Right renal cortex interstitium (tissue), 3 donors: ENCODE results near the gene RGPD8. TPM values are rescaled to one million over a fixed set of nuclear protein-coding genes. Genes with fewer than 3 reads are reported as not detected.
"Not testable (repeated sequence)": the region's sequence is repeated elsewhere in the genome, so short reads cannot be mapped to it uniquely, and the experiment has no call there.

Experiments
- DNase-seq, 3 donors: peaks; one replicate each; pipeline ENCODE4 v3.0.0-alpha.2; 2013; ENCODE audit warnings: low read depth in 3 of 3, low spot score in 2 of 3
- polyA plus RNA-seq, 3 donors: library from polyadenylated mRNA; unstranded; fragments of 120-200 nt; gene quantifications; one replicate each; pipeline ENCODE4 v1.2.1, GENCODE V29; 2013; ENCODE audit not compliant: insufficient read length in 3 of 3

The RGPD8 gene
- polyA plus RNA-seq, 3 donors: 1.9 to 4.0 (median 2.5) TPM

GRCh38 chr2:112435716-112436431 lies 2.4 kb upstream of the RGPD8 start:
- DNase-seq: not testable (repeated sequence)

- DNase-seq: not testable (repeated sequence)
Observed at GRCh38 chr2:112434890-112435715, 1.7 kb upstream of the RGPD8 start.

- no peak for DNase-seq
Observed at GRCh38 chr2:112433932-112434730, 686 bp upstream of the RGPD8 start.

GRCh38 chr2:112432735-112433479 lies 538 bp downstream of the RGPD8 start:
- not testable (repeated sequence) for DNase-seq

GRCh38 chr2:112432390-112432734 lies 1.1 kb downstream of the RGPD8 start:
- DNase-seq: not testable (repeated sequence)

GRCh38 chr2:112431587-112432295 lies 1.7 kb downstream of the RGPD8 start:
- not testable (repeated sequence) for DNase-seq

- not testable (repeated sequence) for DNase-seq
Observed at GRCh38 chr2:112424553-112424952, 8.9 kb downstream of the RGPD8 start.

GRCh38 chr2:112416860-112417259 lies 16.6 kb downstream of the RGPD8 start:
- not testable (repeated sequence) for DNase-seq

GRCh38 chr2:112360055-112360454 lies 73.4 kb downstream of the RGPD8 start:
- not testable (repeated sequence) for DNase-seq

GRCh38 chr2:112354335-112354734 lies 79.1 kb downstream of the RGPD8 start:
- not testable (repeated sequence) for DNase-seq

- DNase-seq: not testable (repeated sequence)
Observed at GRCh38 chr2:112352809-112353603, 80.4 kb downstream of the RGPD8 start.

GRCh38 chr2:112352292-112352691 lies 81.2 kb downstream of the RGPD8 start:
- DNase-seq: not testable (repeated sequence)

- no peak for DNase-seq
Observed at GRCh38 chr2:112345030-112346027, 88.1 kb downstream of the RGPD8 start.

GRCh38 chr2:112343827-112344585 lies 89.4 kb downstream of the RGPD8 start:
- DNase-seq: no peak

- DNase-seq: no peak
Observed at GRCh38 chr2:112342067-112342550, 91.3 kb downstream of the RGPD8 start.

GRCh38 chr2:112340475-112341267 lies 92.8 kb downstream of the RGPD8 start:
- DNase-seq: no peak
